ENCODE measurements around the gene CPNE9. TPM values are rescaled to one million over a fixed set of nuclear protein-coding genes. Genes with fewer than 3 reads are reported as not detected.
"Not testable (repeated sequence)": the region's sequence is repeated elsewhere in the genome, so short reads cannot be mapped to it uniquely, and the experiment has no call there.

Gene CPNE9
- polyA plus RNA-seq, 2 donors: 0.05 TPM; not detected in 1

DNA sequence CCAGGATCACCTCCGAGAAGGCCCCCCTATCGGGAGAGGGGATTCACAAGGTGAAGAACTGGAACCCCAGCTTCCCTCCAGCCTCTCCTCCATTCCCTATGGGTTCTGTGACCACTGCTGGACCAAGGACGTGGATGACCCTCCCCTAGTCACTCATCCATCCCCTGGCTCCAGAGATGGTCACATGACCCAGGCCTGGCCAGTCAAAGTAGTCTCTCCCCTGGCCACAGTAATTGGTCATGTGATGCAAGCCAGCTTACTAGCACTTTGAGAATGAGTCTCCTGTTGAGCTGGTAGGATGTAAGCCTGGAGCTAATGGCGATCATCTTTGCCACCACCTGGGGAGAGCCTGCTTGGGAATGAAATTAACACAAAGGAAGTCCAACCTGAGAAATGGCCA, 62.2 kb downstream of the CPNE9 start:
- no peaks in the 10 kb centered on the region for H3K27me3 ChIP-seq (ENCODE audit: control insufficient read depth in 1 of 2, insufficient read depth in 2 of 2, low read length in 2 of 2)
- H3K4me3 ChIP-seq (ENCODE audit: low read depth in 1 of 2, low read length in 2 of 2): no peak overlapping the region
- no peaks in the 10 kb centered on the region for H3K9me3 ChIP-seq (ENCODE audit: control insufficient read depth in 2 of 2, insufficient read depth in 1 of 2, low read depth in 1 of 2, low read length in 1 of 2)
- no peak overlapping the region for H3K27ac ChIP-seq (ENCODE audit: low read depth in 2 of 2, low read length in 1 of 2)
- WGBS, 2 donors: 89% methylated on average over 4 of the region's 4 CpGs
- peaks cover 2 to 12% of the 10 kb centered on the region in 2 donors for H3K4me1 ChIP-seq (ENCODE audit: control insufficient read depth in 2 of 2, insufficient read depth in 2 of 2, low read length in 1 of 2)
- peaks cover 0 to 9% of the 10 kb centered on the region in 2 donors for H3K36me3 ChIP-seq (ENCODE audit: control insufficient read depth in 2 of 2, insufficient read depth in 2 of 2, low read length in 1 of 2)

DNA sequence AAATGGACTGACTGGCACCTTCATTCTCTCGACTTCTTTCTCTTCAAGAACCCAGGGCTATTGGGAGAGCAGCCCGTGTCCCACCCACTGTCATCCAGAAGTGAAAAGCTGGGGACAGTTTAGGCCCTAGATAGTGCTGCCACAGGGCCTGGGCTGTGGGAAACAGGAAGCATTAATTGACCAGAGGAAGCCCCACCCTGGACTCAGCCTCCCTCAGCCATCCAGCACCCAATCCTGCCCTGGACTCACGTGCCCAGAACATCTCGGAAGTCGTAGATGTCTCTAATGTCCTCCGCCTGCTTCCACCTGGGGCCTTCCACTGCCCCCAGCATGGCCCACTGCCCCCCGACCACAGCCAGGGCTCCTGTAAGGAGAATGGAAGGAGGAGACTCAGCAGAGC, 63.8 kb downstream of the CPNE9 start:
- Histone ChIP-seq H3K27me3 (ENCODE audit: control insufficient read depth in 1 of 2, insufficient read depth in 2 of 2, low read length in 2 of 2) (no peaks in the 10 kb centered on the region), H3K4me3 (ENCODE audit: low read depth in 1 of 2, low read length in 2 of 2) (no peak overlapping the region), H3K27ac (ENCODE audit: low read depth in 2 of 2, low read length in 1 of 2) (peak overlapping the region in 1 of 2 donors; percentile 6), H3K9me3 (ENCODE audit: control insufficient read depth in 2 of 2, insufficient read depth in 1 of 2, low read depth in 1 of 2, low read length in 1 of 2) (no peaks in the 10 kb centered on the region), H3K4me1 (ENCODE audit: control insufficient read depth in 2 of 2, insufficient read depth in 2 of 2, low read length in 1 of 2) (peaks cover 0 to 12% of the 10 kb centered on the region in 2 donors), H3K36me3 (ENCODE audit: control insufficient read depth in 2 of 2, insufficient read depth in 2 of 2, low read length in 1 of 2) (peaks cover 0 to 5% of the 10 kb centered on the region in 2 donors)
- WGBS, 2 donors: 65 to 79% methylated on average over 7 of the region's 7 CpGs

DNA sequence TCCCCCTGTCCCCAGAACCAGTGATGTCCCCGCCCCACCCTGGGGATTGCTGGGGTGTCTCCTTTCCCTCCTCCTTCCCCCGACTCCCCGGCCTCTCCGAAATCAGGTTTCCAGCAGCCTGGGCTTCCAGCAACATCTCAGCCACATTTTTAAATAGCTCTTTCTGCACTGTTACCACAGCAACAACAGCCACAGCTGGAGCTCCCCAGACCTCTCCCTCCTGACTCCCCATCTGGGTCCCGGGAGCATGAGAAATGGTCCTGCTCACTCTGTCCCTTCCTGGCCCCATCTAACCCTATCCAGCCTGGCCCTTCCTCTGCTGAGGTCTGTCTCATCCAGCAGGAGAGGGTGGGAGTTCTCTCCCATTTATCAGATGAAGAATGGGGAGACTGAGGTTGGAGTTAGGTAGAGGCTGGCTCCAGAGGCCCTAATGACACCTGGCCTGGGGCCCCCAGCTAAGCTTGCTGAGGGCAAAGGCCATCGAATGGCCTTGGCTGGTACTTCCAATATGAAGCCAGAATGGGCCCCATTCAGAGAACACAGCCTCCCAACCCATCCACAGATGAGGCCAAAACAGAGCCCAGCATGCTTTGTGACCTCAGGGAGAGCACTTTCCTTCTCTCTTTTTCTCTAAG, 64.6 kb downstream of the CPNE9 start:
- 65 to 73% methylated on average over 6 of the region's 6 CpGs for WGBS, 2 donors
- Histone ChIP-seq H3K4me1 (ENCODE audit: control insufficient read depth in 2 of 2, insufficient read depth in 2 of 2, low read length in 1 of 2) (peaks cover 0 to 8% of the 10 kb centered on the region in 2 donors), H3K36me3 (ENCODE audit: control insufficient read depth in 2 of 2, insufficient read depth in 2 of 2, low read length in 1 of 2) (no peaks in the 10 kb centered on the region), H3K4me3 (ENCODE audit: low read depth in 1 of 2, low read length in 2 of 2) (no peak overlapping the region), H3K27ac (ENCODE audit: low read depth in 2 of 2, low read length in 1 of 2) (no peak overlapping the region), H3K27me3 (ENCODE audit: control insufficient read depth in 1 of 2, insufficient read depth in 2 of 2, low read length in 2 of 2) (no peaks in the 10 kb centered on the region), H3K9me3 (ENCODE audit: control insufficient read depth in 2 of 2, insufficient read depth in 1 of 2, low read depth in 1 of 2, low read length in 1 of 2) (no peaks in the 10 kb centered on the region)

DNA sequence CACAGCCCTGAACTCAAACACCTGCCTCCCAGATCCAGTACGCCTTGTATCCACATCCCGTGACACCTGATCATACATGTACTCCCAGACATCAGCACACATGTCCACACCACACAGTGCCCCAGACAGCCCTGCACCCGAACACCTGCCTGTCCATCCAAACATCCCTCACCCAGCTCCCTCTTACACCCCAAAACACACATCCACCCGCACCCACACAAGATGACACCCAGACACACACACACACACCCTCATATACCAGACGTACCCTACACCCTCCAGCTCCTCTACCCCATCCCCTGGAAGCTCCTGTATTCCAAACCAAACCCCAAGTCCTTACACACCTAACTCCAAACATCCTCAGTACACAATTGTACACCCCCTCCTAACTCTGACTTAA, 65.4 kb downstream of the CPNE9 start:
- H3K27ac ChIP-seq (ENCODE audit: low read depth in 2 of 2, low read length in 1 of 2): peak overlapping the region in 1 of 2 donors; percentile 60
- peaks cover 0 to 8% of the 10 kb centered on the region in 2 donors for H3K4me1 ChIP-seq (ENCODE audit: control insufficient read depth in 2 of 2, insufficient read depth in 2 of 2, low read length in 1 of 2)
- no peaks in the 10 kb centered on the region for H3K36me3 ChIP-seq (ENCODE audit: control insufficient read depth in 2 of 2, insufficient read depth in 2 of 2, low read length in 1 of 2)
- no peaks in the 10 kb centered on the region for H3K9me3 ChIP-seq (ENCODE audit: control insufficient read depth in 2 of 2, insufficient read depth in 1 of 2, low read depth in 1 of 2, low read length in 1 of 2)
- no peaks in the 10 kb centered on the region for H3K27me3 ChIP-seq (ENCODE audit: control insufficient read depth in 1 of 2, insufficient read depth in 2 of 2, low read length in 2 of 2)
- WGBS, 2 donors: 61 to 70% methylated on average over 5 of the region's 5 CpGs
- H3K4me3 ChIP-seq (ENCODE audit: low read depth in 1 of 2, low read length in 2 of 2): peak overlapping the region; percentile 55 to 59

DNA sequence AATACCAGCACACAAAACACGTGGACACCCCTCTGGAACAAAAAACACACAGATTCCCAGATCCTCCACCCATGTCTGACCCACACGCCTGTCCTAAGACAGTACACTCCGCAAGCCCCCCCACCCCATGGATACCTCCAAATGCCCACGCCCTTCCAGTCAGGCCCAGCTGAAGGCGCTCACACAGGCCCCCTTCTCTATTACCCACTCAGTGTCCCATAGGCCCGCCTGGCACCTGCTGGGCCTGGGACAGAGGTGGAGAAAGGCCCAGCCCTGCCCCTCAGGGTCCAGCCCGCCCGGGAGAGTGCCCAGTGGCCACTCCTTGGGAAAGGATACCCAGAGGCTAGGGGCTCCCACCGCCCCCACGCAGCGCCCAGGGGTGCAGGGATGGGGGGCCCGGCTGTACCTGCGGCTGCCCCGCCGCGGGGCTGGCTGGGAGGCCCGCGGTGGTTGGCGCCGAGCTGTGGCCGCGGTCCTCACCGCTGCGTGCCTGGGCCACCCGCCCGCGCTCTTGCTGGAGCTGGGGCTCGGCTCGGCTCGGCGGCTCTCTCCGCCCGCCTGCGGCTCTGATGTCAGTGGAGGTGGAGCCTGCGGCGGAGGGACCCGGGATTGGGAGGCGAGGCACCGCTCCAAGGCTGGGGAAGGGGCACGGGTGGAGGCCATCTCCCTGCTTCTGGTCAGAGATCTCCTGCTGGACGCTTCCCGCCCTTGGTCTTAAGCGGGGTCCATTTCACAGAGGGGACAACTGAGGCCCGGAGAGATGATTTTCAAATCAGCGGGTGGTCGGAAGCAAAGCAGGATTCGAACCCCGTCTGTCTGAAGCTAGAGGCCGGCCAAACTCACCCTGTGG, 66.0 kb downstream of the CPNE9 start, which contains the start of gene CAMK1:
Gene CAMK1, minus strand, starts transcription at position 522 of the 850 bp plus-strand sequence. CDS start 2,198 bp downstream, outside the sequence.
- WGBS, 2 donors: 3 to 6% methylated on average over 38 to 49 of the region's 49 CpGs
- H3K27ac ChIP-seq (ENCODE audit: low read depth in 2 of 2, low read length in 1 of 2): peak within 1 kb of the TSS; percentile 60 to 78
- peaks cover 0 to 8% of the 10 kb centered on the region in 2 donors for H3K4me1 ChIP-seq (ENCODE audit: control insufficient read depth in 2 of 2, insufficient read depth in 2 of 2, low read length in 1 of 2)
- H3K4me3 ChIP-seq (ENCODE audit: low read depth in 1 of 2, low read length in 2 of 2): peak within 1 kb of the TSS; percentile 55 to 59
- H3K36me3 ChIP-seq (ENCODE audit: control insufficient read depth in 2 of 2, insufficient read depth in 2 of 2, low read length in 1 of 2): no peaks in the 10 kb centered on the region
- H3K27me3 ChIP-seq (ENCODE audit: control insufficient read depth in 1 of 2, insufficient read depth in 2 of 2, low read length in 2 of 2): no peaks in the 10 kb centered on the region
- H3K9me3 ChIP-seq (ENCODE audit: control insufficient read depth in 2 of 2, insufficient read depth in 1 of 2, low read depth in 1 of 2, low read length in 1 of 2): no peaks in the 10 kb centered on the region

DNA sequence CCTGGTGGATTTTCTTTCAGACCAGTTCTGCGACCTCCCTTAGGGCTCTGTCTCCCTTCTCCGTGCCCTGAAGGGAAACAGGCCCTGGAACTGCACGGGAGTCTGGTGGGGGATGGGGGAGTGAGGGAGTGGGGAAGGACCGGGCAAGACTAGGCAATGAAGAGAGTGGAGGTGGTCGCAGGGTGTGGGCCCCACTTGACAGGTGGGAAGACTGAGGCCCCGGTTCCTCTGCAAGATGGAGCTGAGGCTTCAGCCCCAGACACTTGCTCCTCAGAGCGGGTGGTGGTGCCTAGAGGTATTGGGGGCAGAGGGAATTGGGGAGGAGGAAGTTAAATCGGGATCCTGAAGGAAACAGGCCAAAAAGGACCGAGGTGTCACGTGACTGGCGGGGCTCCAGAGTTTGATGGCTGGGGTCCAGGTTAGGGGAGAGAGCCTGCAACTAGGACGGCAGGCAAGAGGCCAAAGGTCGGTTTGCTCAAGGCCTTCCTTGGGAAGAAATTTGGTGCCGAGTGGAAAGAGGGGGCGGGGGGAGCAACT, 66.7 kb downstream of the CPNE9 start:
- Histone ChIP-seq H3K4me1 (ENCODE audit: control insufficient read depth in 2 of 2, insufficient read depth in 2 of 2, low read length in 1 of 2) (peaks cover 0 to 8% of the 10 kb centered on the region in 2 donors), H3K4me3 (ENCODE audit: low read depth in 1 of 2, low read length in 2 of 2) (peak overlapping the region; percentile 55 to 59), H3K27ac (ENCODE audit: low read depth in 2 of 2, low read length in 1 of 2) (peak overlapping the region; percentile 60 to 78), H3K9me3 (ENCODE audit: control insufficient read depth in 2 of 2, insufficient read depth in 1 of 2, low read depth in 1 of 2, low read length in 1 of 2) (no peaks in the 10 kb centered on the region), H3K27me3 (ENCODE audit: control insufficient read depth in 1 of 2, insufficient read depth in 2 of 2, low read length in 2 of 2) (no peaks in the 10 kb centered on the region), H3K36me3 (ENCODE audit: control insufficient read depth in 2 of 2, insufficient read depth in 2 of 2, low read length in 1 of 2) (no peaks in the 10 kb centered on the region)
- WGBS, 2 donors: 11 to 16% methylated on average over 15 of the region's 15 CpGs

DNA sequence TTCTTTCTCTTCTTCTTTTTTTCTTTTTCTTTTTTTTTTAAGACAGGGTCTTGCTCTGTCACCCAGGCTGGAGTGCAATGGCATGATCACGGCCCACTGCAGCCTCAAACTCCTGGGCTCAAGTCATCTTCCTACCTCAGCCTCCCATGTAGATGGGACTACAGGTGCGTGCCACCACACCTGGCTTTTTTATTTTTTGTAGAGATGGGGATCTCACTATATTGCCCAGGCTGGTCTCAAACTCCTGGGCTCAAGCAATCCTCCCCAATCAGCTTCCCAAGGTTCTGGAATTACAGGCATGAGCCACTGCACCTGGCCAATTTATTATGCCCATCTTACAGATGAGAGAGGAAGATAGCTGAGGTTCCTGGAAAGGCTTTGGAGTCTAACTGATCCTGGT, 67.4 kb downstream of the CPNE9 start:
- 85 to 89% methylated on average over 2 of the region's 2 CpGs for WGBS, 2 donors
- H3K27ac ChIP-seq (ENCODE audit: low read depth in 2 of 2, low read length in 1 of 2): not testable (repeated sequence)

DNA sequence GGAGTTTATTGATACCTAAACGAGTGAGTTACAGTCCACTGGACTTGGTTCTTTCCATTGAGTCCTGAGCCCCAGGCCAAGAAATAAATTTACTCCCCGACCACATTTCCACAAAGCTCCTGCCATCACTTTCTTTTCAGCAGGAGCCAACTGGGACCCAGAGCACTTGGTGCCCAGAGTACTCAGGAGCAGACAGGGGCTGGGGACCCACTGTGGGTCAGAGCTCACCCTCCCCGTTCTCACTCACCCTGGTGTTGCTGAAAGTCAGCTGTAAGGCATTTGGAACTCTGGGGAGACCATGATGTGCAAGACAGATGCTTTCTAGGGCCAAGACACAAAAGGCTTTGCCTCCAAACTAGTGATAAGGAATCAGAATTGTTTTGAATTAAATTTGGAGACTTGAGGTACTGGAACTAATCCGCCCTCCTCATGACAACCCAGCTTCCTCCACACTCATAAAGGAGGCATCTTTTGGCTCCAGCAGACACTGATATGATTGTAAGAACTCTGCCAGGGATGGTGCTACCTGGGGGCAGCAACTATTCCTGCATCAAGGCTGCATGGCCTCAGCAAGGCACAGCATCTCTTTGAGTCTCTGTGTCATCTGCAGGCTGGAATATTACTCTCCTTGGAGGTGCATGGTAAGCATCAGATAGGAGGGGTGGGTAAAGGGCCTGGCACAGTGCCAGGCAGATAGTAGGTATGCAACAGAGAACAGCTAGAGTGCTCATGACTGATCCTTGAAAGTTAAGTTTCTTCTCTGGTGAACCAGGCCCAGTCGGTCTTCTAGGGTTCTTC, 73.5 kb downstream of the CPNE9 start:
- no peak overlapping the region for H3K4me3 ChIP-seq (ENCODE audit: low read depth in 1 of 2, low read length in 2 of 2)
- no peaks in the 10 kb centered on the region for H3K4me1 ChIP-seq (ENCODE audit: control insufficient read depth in 2 of 2, insufficient read depth in 2 of 2, low read length in 1 of 2)
- H3K36me3 ChIP-seq (ENCODE audit: control insufficient read depth in 2 of 2, insufficient read depth in 2 of 2, low read length in 1 of 2): peaks cover 0 to 6% of the 10 kb centered on the region in 2 donors
- H3K27me3 ChIP-seq (ENCODE audit: control insufficient read depth in 1 of 2, insufficient read depth in 2 of 2, low read length in 2 of 2): no peaks in the 10 kb centered on the region
- H3K9me3 ChIP-seq (ENCODE audit: control insufficient read depth in 2 of 2, insufficient read depth in 1 of 2, low read depth in 1 of 2, low read length in 1 of 2): no peaks in the 10 kb centered on the region
- 78 to 87% methylated on average over 5 of the region's 5 CpGs for WGBS, 2 donors
- H3K27ac ChIP-seq (ENCODE audit: low read depth in 2 of 2, low read length in 1 of 2): no peak overlapping the region

More for the DNA sequence above, 67.4 kb downstream of the CPNE9 start:
- H3K4me3 ChIP-seq (ENCODE audit: low read depth in 1 of 2, low read length in 2 of 2); H3K36me3 ChIP-seq (ENCODE audit: control insufficient read depth in 2 of 2, insufficient read depth in 2 of 2, low read length in 1 of 2); H3K4me1 ChIP-seq (ENCODE audit: control insufficient read depth in 2 of 2, insufficient read depth in 2 of 2, low read length in 1 of 2); H3K27me3 ChIP-seq (ENCODE audit: control insufficient read depth in 1 of 2, insufficient read depth in 2 of 2, low read length in 2 of 2); H3K9me3 ChIP-seq (ENCODE audit: control insufficient read depth in 2 of 2, insufficient read depth in 1 of 2, low read depth in 1 of 2, low read length in 1 of 2): not testable (repeated sequence)

DNA sequence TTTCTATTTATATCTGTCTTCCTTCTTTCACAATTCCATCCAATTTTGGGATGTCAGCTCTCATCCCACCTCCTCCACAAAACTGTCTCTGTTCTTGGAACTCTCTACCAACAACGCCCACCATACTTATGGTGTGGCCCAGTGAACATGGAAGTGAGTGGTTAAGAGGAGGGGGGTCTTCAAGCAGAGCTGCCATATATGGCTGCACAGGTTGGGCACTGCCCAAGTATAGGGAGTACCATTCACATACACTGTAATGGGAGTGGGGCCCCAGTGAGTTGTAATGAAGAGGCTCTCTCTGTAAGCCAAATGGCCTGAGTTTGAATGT, 74.0 kb downstream of the CPNE9 start:
- Histone ChIP-seq H3K27ac (ENCODE audit: low read depth in 2 of 2, low read length in 1 of 2) (no peak overlapping the region), H3K36me3 (ENCODE audit: control insufficient read depth in 2 of 2, insufficient read depth in 2 of 2, low read length in 1 of 2) (peaks cover 0 to 6% of the 10 kb centered on the region in 2 donors), H3K9me3 (ENCODE audit: control insufficient read depth in 2 of 2, insufficient read depth in 1 of 2, low read depth in 1 of 2, low read length in 1 of 2) (no peaks in the 10 kb centered on the region), H3K27me3 (ENCODE audit: control insufficient read depth in 1 of 2, insufficient read depth in 2 of 2, low read length in 2 of 2) (no peaks in the 10 kb centered on the region), H3K4me3 (ENCODE audit: low read depth in 1 of 2, low read length in 2 of 2) (no peak overlapping the region), H3K4me1 (ENCODE audit: control insufficient read depth in 2 of 2, insufficient read depth in 2 of 2, low read length in 1 of 2) (no peaks in the 10 kb centered on the region)
- WGBS, 2 donors: 91 to 92% methylated on average over 1 of the region's 1 CpG
